ENCODE results near the gene SORBS2.

The SORBS2 gene

DNA sequence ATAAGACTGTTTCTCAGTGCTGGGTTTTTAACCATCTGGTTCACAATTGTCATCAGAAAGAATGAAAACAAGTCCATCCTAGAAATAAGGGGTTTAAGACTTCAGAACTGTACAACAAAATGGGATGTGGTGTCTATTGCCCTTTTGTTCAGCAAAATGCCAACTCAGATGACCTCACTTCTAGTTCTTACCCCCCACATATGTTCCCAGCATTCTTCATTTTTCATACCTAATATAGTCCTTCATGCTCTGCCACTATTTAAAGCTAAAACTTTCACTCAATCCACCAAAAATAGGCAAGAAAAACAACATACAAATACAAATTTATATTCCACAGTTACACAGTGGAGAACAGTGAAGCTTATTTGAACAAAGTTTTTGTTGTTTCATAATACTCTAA lies 111.4 kb downstream of the SORBS2 start:
- in situ Hi-C loops (cut with MboI; ENCODE audit: low pct_unique_long_range_greater_than_20kb, low sequenced_read_pairs), result no loop called here
- DNase-seq, result no peak

DNA sequence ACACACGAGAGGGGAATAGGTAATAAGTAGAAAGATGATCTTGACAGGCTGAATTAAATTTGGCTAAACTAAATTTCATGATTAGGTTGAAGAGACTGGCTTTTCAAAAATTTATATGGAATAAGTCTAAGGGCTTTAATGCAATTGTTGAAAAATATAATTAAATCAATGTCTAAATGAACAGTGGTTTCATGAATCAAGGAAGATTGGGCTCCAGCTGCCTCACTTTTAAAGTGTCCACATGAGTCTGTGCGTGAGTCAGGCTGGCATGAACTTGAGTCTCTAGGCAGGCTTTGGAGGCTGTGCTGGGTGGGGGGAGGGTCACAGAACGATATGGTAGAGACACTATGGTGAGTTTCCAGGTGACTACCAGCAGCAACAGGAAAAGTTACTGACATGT lies 111.9 kb downstream of the SORBS2 start:
- DNase-seq, result no peak
- in situ Hi-C loops (cut with MboI; ENCODE audit: low pct_unique_long_range_greater_than_20kb, low sequenced_read_pairs), result no loop called here

DNA sequence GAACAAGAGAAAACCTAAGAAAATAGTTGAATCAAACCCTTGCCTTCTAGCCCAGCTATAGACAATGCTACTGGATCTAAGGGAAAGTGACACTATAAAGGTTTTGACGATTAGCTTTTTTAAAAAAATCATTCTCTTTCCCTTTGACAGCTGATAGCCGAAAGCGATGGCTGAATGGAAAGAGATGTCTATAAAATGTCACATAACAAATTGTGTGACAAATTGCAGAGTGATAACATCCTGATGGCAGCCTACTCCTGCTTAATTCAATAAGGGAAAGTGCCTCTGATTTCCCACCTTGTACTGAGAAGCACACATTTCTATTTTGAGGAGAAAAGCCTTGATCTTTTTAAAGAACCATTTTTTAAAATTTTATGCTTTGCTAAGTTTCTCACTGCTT lies 114.5 kb downstream of the SORBS2 start:
- in situ Hi-C loops (cut with MboI; ENCODE audit: low pct_unique_long_range_greater_than_20kb, low sequenced_read_pairs), result no loop called here
- DNase-seq, result no peak

DNA sequence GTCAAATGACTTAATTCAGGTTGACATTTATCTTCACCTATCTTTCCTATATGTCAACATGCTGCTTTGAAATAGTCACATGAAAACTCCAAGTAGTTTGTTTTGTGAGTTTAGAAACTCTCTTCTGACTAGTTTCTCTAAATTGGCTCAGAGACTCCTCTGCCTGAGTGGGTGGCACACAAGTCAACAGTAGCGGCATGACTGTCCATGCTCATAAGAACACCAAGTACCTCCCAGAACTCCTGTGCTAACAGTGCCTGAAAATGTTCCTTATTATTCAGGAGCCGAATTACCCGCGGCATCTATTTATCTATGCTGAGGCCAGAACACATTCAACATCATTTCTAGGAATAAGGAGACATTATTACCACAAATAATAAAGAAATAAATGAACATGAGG lies 116.3 kb downstream of the SORBS2 start:
- in situ Hi-C loops (cut with MboI; ENCODE audit: low pct_unique_long_range_greater_than_20kb, low sequenced_read_pairs), result no loop called here

DNA sequence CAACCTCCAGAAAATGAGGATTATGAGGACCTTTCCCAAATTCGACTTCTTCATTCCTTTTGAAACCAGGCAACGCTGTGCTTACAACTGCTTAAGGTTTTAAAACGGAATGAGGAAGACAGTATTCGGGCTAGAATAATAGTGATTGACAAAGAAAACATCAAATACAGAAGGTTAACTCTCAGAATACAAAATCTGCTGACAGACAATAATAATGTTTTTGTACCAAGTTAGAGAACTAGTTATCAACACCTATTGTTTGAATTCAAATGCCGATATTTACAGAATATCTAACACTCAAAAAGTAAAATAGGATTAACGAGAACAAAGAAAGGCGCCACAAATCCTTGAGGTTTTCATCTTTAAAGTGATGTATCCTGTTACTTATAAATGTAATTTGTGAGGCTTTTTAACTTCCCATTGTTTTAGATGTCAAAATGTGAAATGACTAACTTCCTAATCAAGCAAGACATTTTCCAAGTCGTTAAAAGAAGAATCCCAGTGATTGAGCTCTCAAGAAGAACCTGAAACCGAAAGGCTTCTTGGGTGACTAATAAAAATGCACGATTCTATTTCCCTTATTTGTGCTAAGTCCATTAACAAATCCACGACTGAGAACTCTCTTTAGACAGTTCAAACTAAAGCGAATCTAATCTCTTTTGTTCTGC lies 118.3 kb downstream of the SORBS2 start:
- DNase-seq, result no peak
- in situ Hi-C loops (cut with MboI; ENCODE audit: low pct_unique_long_range_greater_than_20kb, low sequenced_read_pairs), result no loop called here

More for the DNA sequence above, 116.3 kb downstream of the SORBS2 start:
- DNase-seq, result no peak

DNA sequence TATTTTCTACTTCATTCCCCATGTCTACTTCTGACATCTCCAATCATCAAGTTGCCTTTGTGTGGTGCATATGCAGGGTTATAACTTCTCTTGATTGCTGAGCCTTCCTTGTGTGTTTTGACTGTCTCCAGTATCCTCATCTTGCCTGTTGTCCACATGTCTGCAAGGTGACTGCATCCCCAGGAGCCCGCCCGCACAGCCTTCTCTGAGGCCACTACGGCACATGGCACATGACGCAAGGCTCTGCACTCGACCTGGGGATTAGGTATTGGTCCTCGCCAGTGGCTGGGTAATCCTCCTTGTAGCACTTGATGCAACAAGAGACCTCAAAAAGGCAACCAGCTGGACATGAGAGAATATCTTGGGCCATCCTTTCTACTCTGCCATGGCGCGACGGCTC lies 122.6 kb downstream of the SORBS2 start:
- in situ Hi-C loops (cut with MboI; ENCODE audit: low pct_unique_long_range_greater_than_20kb, low sequenced_read_pairs), result no loop called here
- DNase-seq, result no peak

DNA sequence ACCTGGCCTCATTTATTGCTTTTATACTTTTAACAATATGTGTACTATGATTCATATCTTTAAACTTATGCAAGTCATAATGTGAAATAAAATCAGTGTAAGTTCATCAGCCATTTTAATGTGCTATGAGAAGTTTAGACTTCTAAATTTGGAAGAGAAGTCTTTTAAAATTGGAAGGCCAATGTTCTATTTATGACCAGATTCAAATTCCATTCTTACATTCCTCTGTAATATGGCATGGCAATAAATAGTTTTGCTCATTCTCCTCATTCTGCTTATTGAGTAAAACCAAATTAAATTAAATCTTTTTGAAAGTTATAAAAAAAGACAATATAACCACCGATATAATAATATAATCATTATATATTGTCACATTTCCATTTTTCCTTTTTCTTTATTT lies 126.2 kb downstream of the SORBS2 start:
- in situ Hi-C loops (cut with MboI; ENCODE audit: low pct_unique_long_range_greater_than_20kb, low sequenced_read_pairs), result no loop called here

DNA sequence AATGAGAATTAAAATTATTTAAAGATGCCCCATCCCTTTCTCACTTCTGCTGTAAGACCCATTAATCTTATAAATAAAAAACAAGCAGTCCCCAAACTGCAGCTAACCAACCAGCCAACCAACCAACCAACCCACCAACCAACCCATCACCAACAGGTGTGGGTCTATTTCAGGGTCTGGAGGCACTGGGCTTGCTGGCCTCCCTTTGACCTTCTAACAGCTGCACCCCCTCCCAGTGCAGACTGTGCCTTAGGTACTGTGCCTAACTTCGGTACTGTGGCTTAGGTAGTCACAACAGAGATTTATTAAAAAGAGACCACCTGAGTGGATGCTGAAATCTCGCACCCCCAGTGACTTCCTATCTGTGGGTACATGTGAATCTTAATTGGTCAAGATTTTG lies 128.1 kb downstream of the SORBS2 start:
- in situ Hi-C loops (cut with MboI; ENCODE audit: low pct_unique_long_range_greater_than_20kb, low sequenced_read_pairs), result no loop called here
- DNase-seq, result no peak

More for the DNA sequence above, 126.2 kb downstream of the SORBS2 start:
- DNase-seq, result no peak

DNA sequence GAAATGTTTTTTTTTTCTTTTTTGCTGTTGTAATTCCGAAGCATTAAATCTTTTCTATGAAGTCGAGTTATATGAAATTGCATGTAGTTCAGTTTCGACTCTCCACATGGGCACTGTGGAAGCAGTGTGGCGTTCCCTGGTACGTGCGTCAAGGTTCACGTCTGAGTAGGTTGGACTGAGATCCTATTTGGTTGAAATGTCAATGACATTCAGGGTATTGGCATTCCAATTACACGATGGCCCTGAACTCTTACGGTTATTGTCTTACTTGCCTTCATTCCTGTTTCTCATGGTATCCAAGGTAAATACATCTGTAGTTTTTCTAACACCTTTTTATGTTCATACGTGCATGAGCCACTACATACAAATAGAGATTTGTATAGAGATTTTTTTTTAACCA lies 128.8 kb downstream of the SORBS2 start:
- in situ Hi-C loops (cut with MboI; ENCODE audit: low pct_unique_long_range_greater_than_20kb, low sequenced_read_pairs), result no loop called here
- no peak for DNase-seq

DNA sequence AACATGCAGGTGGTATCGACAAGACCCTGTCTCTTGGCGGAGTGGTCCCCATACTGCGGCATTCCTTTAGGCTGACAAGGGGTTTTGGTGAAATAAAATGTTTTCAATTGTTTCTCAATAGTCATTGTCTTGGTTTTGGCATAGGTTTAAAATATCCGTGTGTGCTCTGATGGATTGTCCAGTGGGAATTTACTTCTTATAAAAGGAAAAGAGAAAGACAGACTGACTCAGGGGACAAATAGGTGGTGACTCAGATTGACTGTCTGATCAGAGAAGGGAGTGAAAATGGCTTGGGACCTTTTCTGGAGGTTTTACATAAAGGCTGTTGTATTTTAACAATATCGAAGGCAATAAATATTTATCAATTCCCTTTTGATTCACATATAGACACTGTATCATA lies 129.8 kb downstream of the SORBS2 start:
- no peak for DNase-seq
- in situ Hi-C loops (cut with MboI; ENCODE audit: low pct_unique_long_range_greater_than_20kb, low sequenced_read_pairs), result no loop called here

DNA sequence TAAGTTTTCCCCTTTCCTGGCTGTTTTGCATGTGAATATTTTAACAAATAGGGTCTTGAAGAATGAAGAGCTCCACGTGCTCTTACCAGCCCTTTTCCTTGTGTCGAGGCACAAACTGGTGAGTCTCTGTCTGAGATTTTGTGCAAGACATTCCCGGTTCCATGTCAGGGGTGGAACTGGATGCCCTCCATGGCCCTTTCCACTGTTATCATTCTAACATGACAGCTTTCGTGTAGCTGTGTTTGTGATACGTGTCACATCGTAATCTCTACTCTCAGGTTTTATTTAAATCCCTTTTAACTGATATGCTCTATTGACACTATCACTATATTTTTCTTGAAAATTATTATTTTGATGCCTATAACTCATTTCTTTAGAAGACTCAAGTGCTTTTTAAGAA lies 130.4 kb downstream of the SORBS2 start:
- in situ Hi-C loops (cut with MboI; ENCODE audit: low pct_unique_long_range_greater_than_20kb, low sequenced_read_pairs), result no loop called here
- no peak for DNase-seq

DNA sequence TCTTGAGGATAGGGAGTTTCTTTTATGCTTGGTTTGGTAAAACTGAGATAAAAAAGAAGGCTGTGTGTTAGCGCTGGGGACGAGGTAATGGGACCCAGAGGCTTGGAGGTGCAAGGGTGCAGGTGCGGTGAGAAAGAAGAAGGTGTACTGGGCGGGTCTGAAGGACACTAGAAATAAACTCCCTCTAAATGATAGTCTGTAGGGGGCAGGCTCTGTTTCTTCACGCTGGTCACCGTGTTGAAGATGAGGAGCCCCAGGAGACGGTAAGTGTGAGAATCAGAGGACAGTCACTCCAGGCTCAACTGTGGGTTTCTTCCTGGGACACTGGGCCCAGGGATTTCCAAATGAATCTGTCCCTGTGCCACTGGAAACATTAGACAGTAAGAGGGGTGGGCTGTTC lies 131.4 kb downstream of the SORBS2 start:
- in situ Hi-C loops (cut with MboI; ENCODE audit: low pct_unique_long_range_greater_than_20kb, low sequenced_read_pairs), result no loop called here
- no peak for DNase-seq

DNA sequence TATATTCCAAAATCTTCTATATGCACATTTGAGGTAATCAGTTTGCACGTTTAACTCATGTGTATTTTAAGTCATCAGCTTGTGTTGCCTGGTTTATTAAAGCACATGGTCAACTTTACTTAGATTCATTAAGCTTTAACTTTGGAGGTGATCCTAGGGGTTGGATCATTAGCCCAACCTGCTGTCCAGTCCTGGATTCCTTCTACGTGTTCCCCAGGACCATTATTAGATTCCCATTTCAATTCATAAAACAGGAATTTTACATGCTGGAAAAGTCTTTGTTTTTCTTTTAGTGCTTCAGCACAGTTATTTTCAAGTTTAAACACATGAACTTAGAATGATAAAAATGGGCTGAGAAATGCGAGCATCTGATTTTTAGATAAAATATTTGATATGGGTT lies 132.5 kb downstream of the SORBS2 start:
- DNase-seq, result no peak
- in situ Hi-C loops (cut with MboI; ENCODE audit: low pct_unique_long_range_greater_than_20kb, low sequenced_read_pairs), result no loop called here

DNA sequence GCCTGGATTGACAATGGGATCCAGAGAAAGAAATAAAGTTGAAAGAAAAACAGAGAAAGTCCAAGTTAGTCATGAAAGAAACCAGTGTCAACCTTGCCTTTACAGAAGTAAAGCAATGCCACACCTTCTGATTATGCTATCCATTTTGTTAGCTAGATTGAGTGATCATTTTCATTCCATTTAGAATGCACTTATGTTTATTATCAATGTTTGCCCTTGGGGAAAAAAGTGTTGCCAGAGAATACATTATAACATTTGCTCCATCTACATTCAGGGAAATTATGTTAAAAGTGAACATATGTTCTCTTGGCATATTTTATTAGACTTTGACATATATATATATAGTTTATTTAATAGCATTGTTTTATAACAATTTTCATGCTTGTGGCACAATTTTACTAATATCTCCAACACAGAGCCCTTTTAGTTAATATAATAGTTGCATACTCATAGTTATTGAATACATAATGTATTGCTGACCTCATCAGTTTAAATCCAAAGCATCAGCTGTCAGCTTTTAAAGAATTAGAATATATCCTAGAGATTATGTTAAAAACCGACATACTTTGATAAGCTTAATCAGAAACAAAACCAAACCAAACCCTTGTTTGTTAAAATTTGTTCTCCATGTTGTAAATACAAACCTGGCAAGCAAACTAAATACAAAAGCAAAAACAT lies 134.2 kb downstream of the SORBS2 start:
- in situ Hi-C loops (cut with MboI; ENCODE audit: low pct_unique_long_range_greater_than_20kb, low sequenced_read_pairs), result no loop called here

DNA sequence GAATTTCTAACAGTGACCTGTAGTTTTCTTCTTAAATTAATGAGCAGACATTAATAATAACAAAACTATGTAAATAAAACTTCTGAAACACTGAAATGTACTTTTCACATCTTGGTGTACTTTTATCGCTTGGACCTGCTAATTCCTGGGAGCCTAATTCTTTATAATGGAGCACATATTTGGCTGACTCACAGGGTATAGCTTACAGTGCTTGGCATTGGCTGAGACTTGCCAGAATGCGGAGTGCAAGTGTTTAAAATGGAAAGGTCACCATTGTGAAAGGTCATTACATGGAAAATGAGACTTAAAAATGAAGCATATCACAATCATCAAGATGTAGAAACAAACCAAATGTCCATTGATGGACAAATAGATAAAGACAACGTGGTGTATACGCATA lies 139.4 kb downstream of the SORBS2 start:
- in situ Hi-C loops (cut with MboI; ENCODE audit: low pct_unique_long_range_greater_than_20kb, low sequenced_read_pairs), result no loop called here
- DNase-seq, result no peak

More for the DNA sequence above, 134.2 kb downstream of the SORBS2 start:
- DNase-seq, result no peak

DNA sequence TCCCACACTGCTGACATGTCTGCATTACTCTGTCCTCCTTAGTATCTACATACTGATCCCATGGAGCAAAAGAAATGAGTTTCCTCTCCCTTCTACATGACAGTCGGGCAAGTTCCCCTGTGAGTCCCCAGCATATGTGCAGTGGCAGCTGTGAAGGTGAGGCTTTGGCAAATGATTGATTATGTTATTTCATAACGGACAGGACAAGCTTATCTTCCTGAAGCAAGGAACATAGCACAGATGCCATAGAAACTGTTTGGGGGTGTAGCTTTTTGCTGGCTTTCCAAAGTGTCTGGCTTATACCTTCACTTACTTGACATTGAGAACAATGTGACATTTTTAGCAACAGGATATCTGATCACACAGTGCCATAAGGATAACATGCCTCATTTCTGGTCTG lies 139.8 kb downstream of the SORBS2 start:
- no peak for DNase-seq
- in situ Hi-C loops (cut with MboI; ENCODE audit: low pct_unique_long_range_greater_than_20kb, low sequenced_read_pairs), result no loop called here

DNA sequence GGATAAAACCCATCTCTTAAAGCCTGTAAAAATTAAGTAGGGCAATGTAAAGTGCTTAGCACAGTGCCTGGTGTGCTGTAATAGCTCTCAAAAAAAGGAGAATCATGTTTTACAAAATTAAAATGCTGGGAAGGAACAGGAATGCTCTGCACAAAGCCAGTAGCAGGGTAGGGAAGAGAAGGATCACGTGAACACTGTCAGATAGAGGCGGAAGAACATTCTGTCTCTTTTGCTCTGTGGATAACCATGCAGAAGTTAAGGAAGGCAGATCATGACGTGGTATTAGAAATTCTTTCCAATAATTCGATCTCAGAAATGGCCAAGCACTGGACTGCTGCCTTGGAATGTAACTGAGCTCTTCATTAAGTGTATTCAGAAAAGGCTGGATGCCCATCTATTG lies 140.5 kb downstream of the SORBS2 start:
- in situ Hi-C loops (cut with MboI; ENCODE audit: low pct_unique_long_range_greater_than_20kb, low sequenced_read_pairs), result no loop called here
- no peak for DNase-seq

DNA sequence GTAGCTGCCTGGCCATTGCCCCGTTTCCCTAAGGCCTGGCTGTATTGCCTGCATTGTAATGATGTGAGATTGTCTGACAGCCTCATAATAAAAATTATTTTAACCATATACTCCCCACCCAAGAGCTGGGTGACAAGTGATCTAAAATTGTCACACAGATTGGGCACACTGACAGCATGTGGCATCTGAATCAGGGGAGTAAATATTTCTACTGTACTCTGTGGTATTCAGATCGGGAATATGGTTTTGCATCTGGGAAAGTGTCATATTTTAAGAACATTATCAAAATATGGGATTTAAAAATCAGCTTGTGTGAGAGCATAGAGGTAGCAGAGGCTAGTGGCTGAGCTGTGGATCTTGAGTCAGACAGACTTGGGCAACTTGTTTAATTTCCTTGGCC lies 140.9 kb downstream of the SORBS2 start:
- in situ Hi-C loops (cut with MboI; ENCODE audit: low pct_unique_long_range_greater_than_20kb, low sequenced_read_pairs), result no loop called here
- no peak for DNase-seq

DNA sequence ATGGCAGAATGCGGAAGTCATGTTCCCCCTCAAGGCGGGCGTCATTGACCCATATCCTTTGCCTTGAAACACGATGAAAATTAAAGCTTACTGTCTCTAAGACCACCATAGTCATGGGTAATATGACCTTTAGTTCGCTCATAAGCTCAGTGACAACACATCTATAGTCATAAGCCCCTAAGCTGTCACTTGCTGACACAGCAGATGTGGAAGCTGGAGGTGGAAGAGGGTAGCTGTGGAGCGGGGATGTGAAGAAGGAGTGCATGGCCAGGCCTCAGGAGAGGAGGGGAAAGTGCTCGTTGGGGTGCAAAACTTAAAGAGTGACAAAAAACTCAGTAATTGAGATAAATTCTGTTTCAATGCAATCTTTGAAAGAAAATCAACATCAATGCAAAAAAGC lies 142.7 kb downstream of the SORBS2 start:
- DNase-seq, result no peak
- in situ Hi-C loops (cut with MboI; ENCODE audit: low pct_unique_long_range_greater_than_20kb, low sequenced_read_pairs), result no loop called here

DNA sequence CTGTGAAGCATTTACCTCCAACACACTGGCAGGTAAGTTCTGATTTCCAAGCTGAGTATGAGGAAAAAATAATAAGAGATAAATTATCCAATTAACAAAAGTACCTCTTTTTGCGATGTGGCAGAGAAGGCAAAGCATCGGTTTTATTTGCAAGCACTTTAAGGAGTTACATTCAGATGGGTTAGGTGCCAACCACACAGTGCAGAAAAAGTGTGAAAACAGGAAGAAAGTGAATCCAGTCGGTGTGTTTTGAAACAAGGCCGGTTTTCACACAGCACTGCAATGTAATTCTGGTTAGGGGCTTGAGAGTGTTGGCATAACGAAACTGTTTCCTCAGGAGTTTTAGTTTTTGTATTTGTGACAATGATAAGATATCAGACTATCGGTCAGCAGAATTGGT lies 145.8 kb downstream of the SORBS2 start:
- in situ Hi-C loops (cut with MboI; ENCODE audit: low pct_unique_long_range_greater_than_20kb, low sequenced_read_pairs), result no loop called here
- DNase-seq, result no peak

DNA sequence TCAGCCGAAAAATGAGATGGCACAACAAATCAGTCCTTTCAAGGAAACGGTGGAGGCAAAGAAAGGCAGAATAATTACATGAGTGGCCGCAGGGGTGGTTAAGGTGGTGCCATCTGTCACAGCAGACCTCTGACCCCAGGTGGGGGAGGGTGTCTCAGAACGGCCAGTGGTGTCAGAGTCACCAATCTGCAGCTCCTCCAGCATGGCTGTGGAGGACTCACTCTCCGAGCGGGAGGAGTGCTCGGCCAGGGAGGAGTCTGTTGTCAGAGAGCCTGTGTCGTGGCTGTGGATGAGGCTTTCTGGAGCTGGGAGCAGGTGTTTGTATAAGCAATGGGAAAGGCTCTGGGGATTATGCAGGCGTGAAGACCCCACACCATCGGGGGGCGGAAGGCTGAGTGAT lies 146.3 kb downstream of the SORBS2 start:
- DNase-seq, result no peak
- in situ Hi-C loops (cut with MboI; ENCODE audit: low pct_unique_long_range_greater_than_20kb, low sequenced_read_pairs), result no loop called here

All from KBM-7 (cell line).